ENCODE results near the gene PTPRG.

Gene PTPRG

GRCh38 chr3:61669668-61670299, 108.4 kb downstream of the PTPRG start:
- no peak overlapping the region; the same call in 1 of the 2 replicates for H3K27ac ChIP-seq (ENCODE audit: low read depth, low read length)
- no peak overlapping the region for H3K9ac ChIP-seq (ENCODE audit: low read depth, low read length)
- no peaks in the 10 kb centered on the region for H3K27me3 ChIP-seq (ENCODE audit: insufficient read depth, low read length)
- peaks cover 60% of the 10 kb centered on the region for H3K4me1 ChIP-seq (ENCODE audit: insufficient read depth, low read length)
- H3K4me3 ChIP-seq (ENCODE audit: low read length) = no peak overlapping the region
- WGBS = 68% methylated on average over 6 of the region's 6 CpGs
- H3K36me3 ChIP-seq (ENCODE audit: insufficient read depth, low read length) = no peaks in the 10 kb centered on the region
- no peaks in the 10 kb centered on the region for H3K9me3 ChIP-seq (ENCODE audit: insufficient read depth, low read depth, low read length)

- Histone ChIP-seq H3K4me3 (ENCODE audit: low read length) (no peak overlapping the region), H3K9me3 (ENCODE audit: insufficient read depth, low read depth, low read length) (no peaks in the 10 kb centered on the region), H3K27me3 (ENCODE audit: insufficient read depth, low read length) (no peaks in the 10 kb centered on the region), H3K27ac (ENCODE audit: low read depth, low read length) (no peak overlapping the region), H3K36me3 (ENCODE audit: insufficient read depth, low read length) (no peaks in the 10 kb centered on the region), H3K9ac (ENCODE audit: low read depth, low read length) (no peak overlapping the region), H3K4me1 (ENCODE audit: insufficient read depth, low read length) (peaks cover 38% of the 10 kb centered on the region)
- 94% methylated on average over 2 of the region's 3 CpGs for WGBS
These were observed 112.3 kb downstream of the PTPRG start for GRCh38 chr3:61673651-61674050.

GRCh38 chr3:61674596-61674995, 113.2 kb downstream of the PTPRG start:
- Histone ChIP-seq H3K27me3 (ENCODE audit: insufficient read depth, low read length) (no peaks in the 10 kb centered on the region), H3K27ac (ENCODE audit: low read depth, low read length) (no peak overlapping the region), H3K4me1 (ENCODE audit: insufficient read depth, low read length) (peaks cover 37% of the 10 kb centered on the region), H3K9me3 (ENCODE audit: insufficient read depth, low read depth, low read length) (no peaks in the 10 kb centered on the region), H3K4me3 (ENCODE audit: low read length) (no peak overlapping the region), H3K9ac (ENCODE audit: low read depth, low read length) (no peak overlapping the region), H3K36me3 (ENCODE audit: insufficient read depth, low read length) (no peaks in the 10 kb centered on the region)
- 60% methylated on average over 1 of the region's 1 CpG for whole genome bisulfite sequencing

GRCh38 chr3:61679026-61679425, 117.7 kb downstream of the PTPRG start:
- H3K4me3 ChIP-seq (ENCODE audit: low read length) = no peak overlapping the region
- H3K4me1 ChIP-seq (ENCODE audit: insufficient read depth, low read length) = peaks cover 69% of the 10 kb centered on the region
- H3K9me3 ChIP-seq (ENCODE audit: insufficient read depth, low read depth, low read length) = no peaks in the 10 kb centered on the region
- no peak overlapping the region for H3K27ac ChIP-seq (ENCODE audit: low read depth, low read length)
- no peak overlapping the region for H3K9ac ChIP-seq (ENCODE audit: low read depth, low read length)
- H3K27me3 ChIP-seq (ENCODE audit: insufficient read depth, low read length) = no peaks in the 10 kb centered on the region
- 93% methylated on average over 4 of the region's 4 CpGs for WGBS
- no peaks in the 10 kb centered on the region for H3K36me3 ChIP-seq (ENCODE audit: insufficient read depth, low read length)

GRCh38 chr3:61680617-61681016, 119.2 kb downstream of the PTPRG start:
- H3K36me3 ChIP-seq (ENCODE audit: insufficient read depth, low read length) = no peaks in the 10 kb centered on the region
- 79% methylated on average over 2 of the region's 3 CpGs for WGBS
- H3K4me3 ChIP-seq (ENCODE audit: low read length) = no peak overlapping the region
- H3K27ac ChIP-seq (ENCODE audit: low read depth, low read length) = no peak overlapping the region
- H3K9me3 ChIP-seq (ENCODE audit: insufficient read depth, low read depth, low read length) = no peaks in the 10 kb centered on the region
- no peak overlapping the region for H3K9ac ChIP-seq (ENCODE audit: low read depth, low read length)
- peaks cover 5% of the 10 kb centered on the region; the same call in 1 of the 2 replicates for H3K27me3 ChIP-seq (ENCODE audit: insufficient read depth, low read length)
- H3K4me1 ChIP-seq (ENCODE audit: insufficient read depth, low read length) = peaks cover 78% of the 10 kb centered on the region

GRCh38 chr3:61681636-61682035, 120.3 kb downstream of the PTPRG start:
- 95% methylated on average over 5 of the region's 5 CpGs for WGBS
- H3K9ac ChIP-seq (ENCODE audit: low read depth, low read length) = no peak overlapping the region
- H3K9me3 ChIP-seq (ENCODE audit: insufficient read depth, low read depth, low read length) = no peaks in the 10 kb centered on the region
- H3K36me3 ChIP-seq (ENCODE audit: insufficient read depth, low read length) = no peaks in the 10 kb centered on the region
- peaks cover 9% of the 10 kb centered on the region for H3K27me3 ChIP-seq (ENCODE audit: insufficient read depth, low read length)
- no peak overlapping the region for H3K27ac ChIP-seq (ENCODE audit: low read depth, low read length)
- peaks cover 88% of the 10 kb centered on the region for H3K4me1 ChIP-seq (ENCODE audit: insufficient read depth, low read length)
- no peak overlapping the region for H3K4me3 ChIP-seq (ENCODE audit: low read length)

GRCh38 chr3:61682671-61683548, 121.5 kb downstream of the PTPRG start:
- Histone ChIP-seq H3K4me1 (ENCODE audit: insufficient read depth, low read length) (peaks cover 93% of the 10 kb centered on the region), H3K36me3 (ENCODE audit: insufficient read depth, low read length) (no peaks in the 10 kb centered on the region), H3K9ac (ENCODE audit: low read depth, low read length) (no peak overlapping the region), H3K27ac (ENCODE audit: low read depth, low read length) (no peak overlapping the region), H3K4me3 (ENCODE audit: low read length) (no peak overlapping the region), H3K9me3 (ENCODE audit: insufficient read depth, low read depth, low read length) (no peaks in the 10 kb centered on the region), H3K27me3 (ENCODE audit: insufficient read depth, low read length) (peaks cover 13% of the 10 kb centered on the region)
- 67% methylated on average over 10 of the region's 10 CpGs for WGBS

- no peak overlapping the region for H3K4me3 ChIP-seq (ENCODE audit: low read length)
- no peaks in the 10 kb centered on the region for H3K9me3 ChIP-seq (ENCODE audit: insufficient read depth, low read depth, low read length)
- H3K36me3 ChIP-seq (ENCODE audit: insufficient read depth, low read length) = no peaks in the 10 kb centered on the region
- H3K9ac ChIP-seq (ENCODE audit: low read depth, low read length) = no peak overlapping the region
- H3K27ac ChIP-seq (ENCODE audit: low read depth, low read length) = no peak overlapping the region
- 90% methylated on average over 11 of the region's 11 CpGs for WGBS
- H3K4me1 ChIP-seq (ENCODE audit: insufficient read depth, low read length) = peaks cover 92% of the 10 kb centered on the region
- H3K27me3 ChIP-seq (ENCODE audit: insufficient read depth, low read length) = peaks cover 13% of the 10 kb centered on the region
These were observed 122.3 kb downstream of the PTPRG start for GRCh38 chr3:61683549-61684236.

GRCh38 chr3:61684386-61684785, 123.0 kb downstream of the PTPRG start:
- peaks cover 13% of the 10 kb centered on the region for H3K27me3 ChIP-seq (ENCODE audit: insufficient read depth, low read length)
- no peak overlapping the region for H3K27ac ChIP-seq (ENCODE audit: low read depth, low read length)
- no peak overlapping the region for H3K4me3 ChIP-seq (ENCODE audit: low read length)
- H3K9ac ChIP-seq (ENCODE audit: low read depth, low read length) = no peak overlapping the region
- no peaks in the 10 kb centered on the region for H3K9me3 ChIP-seq (ENCODE audit: insufficient read depth, low read depth, low read length)
- 81% methylated on average over 3 of the region's 3 CpGs for WGBS
- no peaks in the 10 kb centered on the region for H3K36me3 ChIP-seq (ENCODE audit: insufficient read depth, low read length)
- peaks cover 93% of the 10 kb centered on the region for H3K4me1 ChIP-seq (ENCODE audit: insufficient read depth, low read length)

GRCh38 chr3:61685755-61686154, 124.4 kb downstream of the PTPRG start:
- Histone ChIP-seq H3K9ac (ENCODE audit: low read depth, low read length) (no peak overlapping the region), H3K4me3 (ENCODE audit: low read length) (no peak overlapping the region), H3K36me3 (ENCODE audit: insufficient read depth, low read length) (peaks cover 6% of the 10 kb centered on the region; the same call in 1 of the 2 replicates), H3K27me3 (ENCODE audit: insufficient read depth, low read length) (peaks cover 17% of the 10 kb centered on the region), H3K27ac (ENCODE audit: low read depth, low read length) (no peak overlapping the region), H3K4me1 (ENCODE audit: insufficient read depth, low read length) (peaks cover 93% of the 10 kb centered on the region), H3K9me3 (ENCODE audit: insufficient read depth, low read depth, low read length) (no peaks in the 10 kb centered on the region)
- WGBS = 74% methylated on average over 9 of the region's 9 CpGs

- Histone ChIP-seq H3K4me3 (ENCODE audit: low read length) (no peak overlapping the region), H3K4me1 (ENCODE audit: insufficient read depth, low read length) (peaks cover 93% of the 10 kb centered on the region), H3K9me3 (ENCODE audit: insufficient read depth, low read depth, low read length) (no peaks in the 10 kb centered on the region), H3K27ac (ENCODE audit: low read depth, low read length) (no peak overlapping the region), H3K27me3 (ENCODE audit: insufficient read depth, low read length) (peaks cover 17% of the 10 kb centered on the region), H3K36me3 (ENCODE audit: insufficient read depth, low read length) (peaks cover 9% of the 10 kb centered on the region; the same call in 1 of the 2 replicates), H3K9ac (ENCODE audit: low read depth, low read length) (no peak overlapping the region)
- WGBS = 88% methylated on average over 3 of the region's 3 CpGs
These were observed 124.9 kb downstream of the PTPRG start for GRCh38 chr3:61686228-61686648.

Data from HUES64 (cell line).